ENCODE data around the gene ALPL.

ALPL gene

DNA sequence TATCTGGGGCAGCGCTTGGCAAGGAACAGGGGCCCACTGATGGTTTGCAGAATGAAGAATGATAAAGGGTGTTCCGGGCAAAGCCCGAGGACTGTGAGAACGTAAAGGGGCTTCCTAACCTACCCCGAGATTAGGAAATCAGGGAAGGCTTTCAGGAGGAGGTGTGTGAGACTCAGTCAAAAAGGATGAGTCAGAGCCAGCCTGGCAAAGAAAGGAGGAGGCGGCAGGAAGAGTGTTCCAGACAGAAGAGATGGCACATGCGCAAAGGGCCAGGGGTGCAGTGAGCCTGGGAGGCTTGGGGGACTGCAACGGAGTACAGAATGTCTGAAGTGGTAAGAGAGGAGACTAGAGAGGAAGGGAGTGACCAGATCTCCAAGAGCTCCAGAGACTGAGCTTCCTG lies 89.7 kb downstream of the ALPL start:
- no peak for DNase-seq (ENCODE audit: low read depth in 3 of 3)

- no peak for DNase-seq (ENCODE audit: low read depth in 3 of 3)
These were observed 90.2 kb downstream of the ALPL start for GRCh38 chr1:21599402-21599801.

GRCh38 chr1:21601278-21602048 lies 92.2 kb downstream of the ALPL start:
- no peak for DNase-seq (ENCODE audit: low read depth in 3 of 3)

- DNase-seq (ENCODE audit: low read depth in 3 of 3), result no peak
These were observed 94.2 kb downstream of the ALPL start for GRCh38 chr1:21603177-21604138.

GRCh38 chr1:21604208-21604957 lies 95.2 kb downstream of the ALPL start:
- no peak for DNase-seq (ENCODE audit: low read depth in 3 of 3)

- DNase-seq (ENCODE audit: low read depth in 3 of 3), result no peak
These were observed 95.9 kb downstream of the ALPL start for GRCh38 chr1:21605012-21605715.

GRCh38 chr1:21605964-21606705 lies 96.9 kb downstream of the ALPL start:
- no peak for DNase-seq (ENCODE audit: low read depth in 3 of 3)

GRCh38 chr1:21607549-21608529 lies 98.6 kb downstream of the ALPL start:
- peak; percentile 36 to 71 (median 67) for DNase-seq (ENCODE audit: low read depth in 3 of 3)

- DNase-seq (ENCODE audit: low read depth in 3 of 3), result no peak
These were observed 99.6 kb downstream of the ALPL start for GRCh38 chr1:21608798-21609197.

DNA sequence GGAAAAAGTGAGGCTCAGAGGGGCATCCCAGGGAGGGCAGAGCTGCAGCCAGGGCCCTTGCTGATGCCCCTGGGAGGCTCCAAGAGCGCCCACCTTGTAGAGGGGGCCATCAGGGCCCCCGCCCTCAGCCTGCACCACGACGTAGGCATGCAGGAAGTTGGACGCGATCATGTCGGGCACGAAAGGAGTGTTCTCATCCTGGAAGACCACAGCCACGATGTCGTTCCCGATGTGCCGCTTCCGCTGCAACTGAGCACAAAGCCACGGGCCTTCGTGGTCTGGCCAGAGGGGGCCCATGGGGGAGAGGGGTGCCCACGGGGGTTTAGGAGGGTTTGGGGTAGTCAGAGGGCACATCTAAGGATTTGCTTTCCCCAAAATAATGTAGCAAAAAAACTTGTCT lies 100.8 kb downstream of the ALPL start:
- DNase-seq (ENCODE audit: low read depth in 3 of 3), result no peak

DNA sequence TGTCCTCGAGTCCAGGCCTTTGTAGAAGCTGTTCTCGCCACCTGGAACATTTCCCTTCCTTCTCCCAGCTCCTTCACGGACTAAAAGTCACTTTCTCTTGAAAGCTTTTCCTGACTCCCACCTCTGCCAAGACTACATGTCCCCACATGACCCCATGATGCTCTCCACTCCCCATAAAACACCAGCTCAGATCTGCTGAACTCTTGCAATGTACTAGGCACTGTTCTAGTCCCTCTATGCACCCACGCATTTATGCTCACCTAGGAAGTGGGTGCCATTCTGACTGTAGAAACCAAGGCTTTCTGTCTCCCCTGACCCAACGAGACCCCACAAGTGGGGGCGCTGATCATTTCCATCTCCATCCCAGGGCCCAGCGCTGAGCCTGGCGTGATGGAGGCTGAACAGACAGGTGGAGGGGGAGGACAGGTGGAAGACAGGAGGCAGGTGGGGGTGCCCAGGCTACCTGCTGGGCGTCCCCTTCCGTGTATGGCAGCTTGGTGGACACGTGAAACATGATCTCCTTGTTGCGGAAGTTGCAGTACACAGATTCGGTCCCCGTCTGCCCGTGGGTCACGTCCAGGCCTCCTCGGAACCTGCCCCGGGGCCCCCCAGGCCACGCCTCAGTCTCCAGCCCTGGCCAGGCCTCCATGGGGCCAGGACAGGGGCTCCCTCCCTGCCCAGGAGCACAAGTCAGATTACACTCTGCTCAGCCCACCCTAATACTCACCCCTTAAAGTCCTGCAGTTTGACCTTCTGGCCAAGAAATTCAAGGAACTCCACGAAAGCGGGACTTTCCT lies 102.0 kb downstream of the ALPL start:
- DNase-seq (ENCODE audit: low read depth in 3 of 3), result no peak

GRCh38 chr1:21612057-21612456 lies 102.8 kb downstream of the ALPL start:
- DNase-seq (ENCODE audit: low read depth in 3 of 3), result no peak

- DNase-seq (ENCODE audit: low read depth in 3 of 3), result no peak
These were observed 104.0 kb downstream of the ALPL start for GRCh38 chr1:21613072-21613867.

- no peak for DNase-seq (ENCODE audit: low read depth in 3 of 3)
These were observed 105.3 kb downstream of the ALPL start for GRCh38 chr1:21614419-21615115.

DNA sequence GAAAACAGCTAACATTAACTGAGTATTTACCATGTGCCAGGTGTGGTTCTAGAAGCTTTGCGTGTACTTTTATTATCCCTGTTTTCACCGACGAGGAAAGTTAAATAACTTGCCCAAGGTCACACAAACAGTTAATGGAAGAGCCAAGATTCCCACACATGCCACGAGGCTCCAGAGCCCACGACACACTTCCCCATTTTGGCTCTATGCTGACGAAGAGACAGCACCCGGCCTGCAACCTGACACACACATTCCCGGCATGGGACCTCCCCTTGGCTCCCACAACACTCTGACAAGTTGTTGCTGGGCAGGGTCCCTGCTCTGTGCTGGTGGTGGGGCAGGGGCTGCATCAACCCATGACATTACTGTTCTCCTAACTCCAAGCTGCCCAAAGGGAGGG lies 107.1 kb downstream of the ALPL start:
- no peak for DNase-seq (ENCODE audit: low read depth in 3 of 3)

GRCh38 chr1:21617126-21617738 lies 108.0 kb downstream of the ALPL start:
- DNase-seq (ENCODE audit: low read depth in 3 of 3), result no peak

DNA sequence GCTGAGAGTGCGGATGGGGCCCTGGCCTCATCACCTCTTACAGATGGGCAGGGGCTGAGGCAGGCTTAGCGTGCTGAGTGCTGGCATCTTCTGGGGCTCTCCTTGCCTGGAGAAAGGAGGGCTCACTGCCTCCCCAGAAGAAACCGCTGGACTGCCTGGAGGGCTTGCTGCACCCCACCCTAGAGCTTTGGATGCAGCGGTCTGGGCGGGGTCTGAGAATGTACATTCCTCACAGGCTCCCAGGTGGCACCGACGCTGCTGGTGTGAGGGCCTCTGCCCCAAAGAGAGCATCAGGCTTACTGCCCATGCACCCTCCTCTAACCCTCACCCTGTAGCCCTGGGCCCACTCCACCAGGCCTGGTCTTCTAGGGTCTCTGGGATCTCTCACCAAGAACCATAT lies 108.8 kb downstream of the ALPL start:
- DNase-seq (ENCODE audit: low read depth in 3 of 3), result no peak

Data from stimulated activated CD4-positive, alpha-beta T cell treated with anti-CD3 and anti-CD28 coated beads, TNF-alpha, amount 100 ng/mL, for 48 hours (primary cell).